Stimulated activated CD8-positive, alpha-beta memory T cell treated with anti-CD3 and anti-CD28 coated beads, Interleukin-4, amount 100 ng/mL, for 24 hours (primary cell): ENCODE measurements around the gene SMIM24.

Source experiments
- DNase-seq: peaks from one replicate; pipeline ENCODE4 v3.0.0-alpha.2; 2020; ENCODE audit warnings: low read depth

The SMIM24 gene

GRCh38 chr19:3474010-3474409, 6.3 kb downstream of the SMIM24 start:
- DNase-seq, result no peak

- peak; percentile 24 for DNase-seq
These were observed 8.2 kb downstream of the SMIM24 start for GRCh38 chr19:3471954-3472655.

- no peak for DNase-seq
These were observed 9.7 kb downstream of the SMIM24 start for GRCh38 chr19:3470500-3471128.

GRCh38 chr19:3469638-3470499, 10.5 kb downstream of the SMIM24 start:
- DNase-seq, result no peak

DNA sequence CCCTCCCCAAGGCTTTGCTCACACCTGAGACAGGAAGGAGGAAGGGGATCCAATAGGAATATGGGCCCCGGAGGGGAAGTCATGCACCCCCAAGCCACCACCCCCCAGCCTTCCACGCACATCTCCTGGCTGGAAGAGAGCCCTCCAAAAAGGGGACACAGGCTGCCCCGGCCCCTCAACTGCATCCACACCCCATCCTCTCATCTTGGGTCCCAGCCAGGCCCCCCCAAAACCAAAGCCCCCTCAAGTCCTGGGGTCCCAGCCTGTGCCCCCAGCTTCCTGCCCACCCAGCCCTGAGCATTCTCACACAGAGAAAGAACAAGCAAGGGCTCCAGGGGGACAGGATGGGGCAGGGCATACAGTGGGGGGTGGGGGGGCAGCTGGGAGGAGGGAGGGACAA, 12.1 kb downstream of the SMIM24 start:
- no peak for DNase-seq

DNA sequence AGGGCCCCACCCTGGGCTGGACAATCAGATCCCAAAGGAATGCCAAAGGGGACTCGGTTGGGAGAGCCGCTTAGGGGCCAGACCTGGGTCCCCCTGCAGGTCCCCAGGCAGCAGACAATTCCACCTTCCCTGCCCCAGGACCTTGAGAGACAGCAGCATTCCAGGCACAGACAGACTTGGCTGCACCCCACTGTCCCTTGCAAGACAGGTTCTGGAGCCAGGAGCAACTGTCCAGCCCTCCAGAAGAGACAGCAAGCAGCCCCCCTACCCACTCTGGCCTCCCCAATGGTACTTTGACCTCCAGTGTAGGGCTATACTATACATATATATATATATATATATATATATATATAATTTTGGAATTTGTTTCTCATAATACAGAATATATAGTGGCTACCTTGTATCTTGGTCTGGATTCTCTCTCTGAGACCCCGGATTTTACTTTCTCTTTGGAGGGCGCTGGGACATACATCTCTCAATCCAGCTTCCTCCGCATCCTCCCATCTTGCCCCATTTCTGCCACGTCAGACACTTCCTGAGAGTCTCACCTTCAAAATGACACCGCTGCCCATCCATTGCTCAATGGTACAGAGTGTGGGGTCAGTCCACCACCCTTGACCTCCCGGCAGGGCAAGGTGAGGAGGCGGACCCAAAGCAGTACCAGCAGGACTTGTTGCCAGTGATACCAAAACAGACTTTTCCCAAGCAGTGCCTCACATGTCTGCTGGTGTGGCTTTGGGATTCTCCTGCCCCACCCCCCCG, 12.7 kb downstream of the SMIM24 start:
- no peak for DNase-seq

DNA sequence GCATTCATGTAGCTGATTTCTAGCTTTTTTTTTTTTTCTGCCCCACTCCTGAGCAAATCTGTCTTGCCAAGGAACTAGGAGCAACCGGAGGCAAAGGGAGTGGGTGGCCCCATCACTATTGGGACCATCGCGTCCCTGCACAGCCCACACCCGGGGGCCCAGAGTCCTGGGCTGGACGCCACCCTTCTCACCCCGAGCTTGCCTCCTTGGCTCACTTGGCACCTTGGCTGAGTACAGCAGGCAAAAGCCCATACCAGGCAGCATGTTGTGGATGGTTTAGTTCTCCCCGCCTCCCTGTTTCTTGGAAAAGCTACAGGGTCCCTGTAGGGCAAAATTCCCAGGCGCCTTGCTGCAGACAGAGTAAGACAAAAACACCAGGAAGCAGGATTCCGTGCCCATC, 13.7 kb downstream of the SMIM24 start:
- no peak for DNase-seq

- no peak for DNase-seq
These were observed 14.8 kb downstream of the SMIM24 start for GRCh38 chr19:3465552-3465951.

DNA sequence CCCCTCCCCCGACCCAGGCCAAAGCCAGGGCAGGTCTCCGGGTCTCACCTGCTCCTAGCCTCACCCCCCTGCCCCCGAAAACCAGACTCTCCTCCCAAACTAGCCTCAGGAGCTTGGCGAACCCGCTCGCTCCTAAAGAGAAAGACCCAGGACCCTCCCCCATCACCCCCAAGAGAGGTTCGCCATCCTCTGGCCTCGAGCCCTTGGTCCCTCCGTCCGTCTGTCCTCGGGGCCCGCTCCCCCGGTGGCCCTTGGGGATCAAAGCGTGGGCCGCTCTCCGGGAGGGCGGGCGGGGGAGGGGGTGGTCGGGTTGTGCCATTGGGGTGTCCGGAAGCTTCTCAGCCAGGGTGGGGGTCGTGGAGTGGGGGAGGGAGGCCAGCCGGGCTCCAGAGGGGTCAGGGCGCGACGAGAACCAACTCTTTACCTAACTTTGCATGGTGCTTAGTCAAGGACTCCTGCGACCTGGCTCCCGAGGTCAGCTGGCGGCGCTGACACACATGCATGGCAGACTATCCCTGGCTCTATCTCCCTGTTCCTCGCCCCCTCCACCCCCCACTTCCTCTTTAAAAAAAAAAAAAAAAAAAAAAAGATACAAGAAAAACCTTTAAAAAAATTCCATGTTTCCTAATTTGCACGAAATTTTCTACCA, 15.6 kb downstream of the SMIM24 start:
- DNase-seq, result no peak

DNA sequence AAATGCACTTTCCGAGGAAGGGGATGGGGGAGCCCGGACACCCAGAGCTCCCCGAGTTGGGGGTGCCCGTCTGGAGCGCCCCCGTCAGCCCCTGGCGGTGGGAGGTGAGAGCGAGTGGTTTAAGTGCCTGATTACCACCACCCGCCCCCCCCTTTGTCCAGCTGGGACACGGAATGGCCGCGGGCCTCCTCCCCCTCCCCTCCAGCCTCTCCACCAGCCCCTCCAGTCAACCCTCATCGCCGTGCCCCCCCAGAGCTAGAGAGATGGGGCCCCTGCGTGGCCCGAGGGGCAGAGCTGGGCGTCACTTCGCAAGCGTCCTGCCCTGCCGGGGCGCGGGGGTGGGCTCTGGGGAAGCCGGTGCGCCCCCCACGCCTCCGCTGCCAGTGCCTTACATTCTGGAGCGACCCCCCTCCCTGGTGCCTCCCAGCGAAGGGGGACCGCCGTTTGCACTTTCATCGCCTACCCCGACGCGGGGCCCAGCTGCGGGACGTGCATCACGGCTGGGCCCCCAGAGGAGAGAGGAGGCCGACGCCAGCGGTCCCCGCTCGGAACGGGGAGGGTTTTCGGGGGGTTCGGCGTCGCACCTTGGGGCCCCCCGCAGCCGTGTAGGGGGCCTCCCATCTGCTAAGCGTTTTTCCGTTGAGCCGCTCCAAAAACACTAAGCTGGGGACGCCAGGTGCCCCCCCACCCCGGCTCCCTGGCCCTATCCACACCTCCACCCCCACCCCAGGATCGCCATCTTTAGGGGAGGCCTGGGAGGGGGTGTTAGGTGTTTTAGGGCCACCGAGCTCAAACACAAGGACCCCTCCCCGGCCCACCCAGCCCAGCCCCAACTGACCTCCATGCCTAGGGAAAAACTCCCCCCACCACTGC, 16.4 kb downstream of the SMIM24 start:
- no peak for DNase-seq

DNA sequence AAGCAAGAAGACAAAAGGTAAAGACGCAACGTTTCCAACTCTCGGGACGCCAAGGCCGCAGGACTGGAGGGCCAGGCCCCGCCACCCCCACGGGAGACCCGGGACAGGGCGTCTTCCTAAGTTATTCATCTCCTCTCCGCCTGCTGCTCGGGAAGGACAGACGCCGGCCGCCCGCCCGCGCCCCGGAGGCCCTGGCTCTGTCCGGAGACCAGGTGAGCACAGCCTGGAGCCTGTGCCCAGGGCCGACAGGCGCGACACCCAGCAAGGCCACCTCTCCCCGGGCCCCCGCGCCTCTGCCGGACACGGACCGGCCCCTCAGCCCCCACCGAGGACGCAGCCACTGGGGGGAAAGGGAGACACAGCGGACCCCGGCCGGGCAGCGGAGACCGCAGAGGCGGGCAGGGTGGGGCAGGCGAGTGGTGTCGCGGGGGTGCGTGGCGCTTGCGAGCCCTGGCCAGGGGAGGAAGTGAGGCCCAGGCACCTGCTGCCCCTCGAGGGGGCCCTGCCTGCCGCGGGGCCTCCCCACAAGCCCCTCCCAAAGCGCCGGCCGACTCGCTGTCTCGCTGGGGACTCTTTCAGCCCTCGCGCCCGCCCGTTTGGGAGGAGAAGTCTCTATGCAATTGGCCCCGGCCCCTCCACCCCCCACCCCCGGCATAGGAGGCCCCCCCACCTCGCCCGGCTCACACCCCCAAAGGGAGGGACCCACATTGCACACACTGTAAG, 17.2 kb downstream of the SMIM24 start:
- DNase-seq, result no peak

DNA sequence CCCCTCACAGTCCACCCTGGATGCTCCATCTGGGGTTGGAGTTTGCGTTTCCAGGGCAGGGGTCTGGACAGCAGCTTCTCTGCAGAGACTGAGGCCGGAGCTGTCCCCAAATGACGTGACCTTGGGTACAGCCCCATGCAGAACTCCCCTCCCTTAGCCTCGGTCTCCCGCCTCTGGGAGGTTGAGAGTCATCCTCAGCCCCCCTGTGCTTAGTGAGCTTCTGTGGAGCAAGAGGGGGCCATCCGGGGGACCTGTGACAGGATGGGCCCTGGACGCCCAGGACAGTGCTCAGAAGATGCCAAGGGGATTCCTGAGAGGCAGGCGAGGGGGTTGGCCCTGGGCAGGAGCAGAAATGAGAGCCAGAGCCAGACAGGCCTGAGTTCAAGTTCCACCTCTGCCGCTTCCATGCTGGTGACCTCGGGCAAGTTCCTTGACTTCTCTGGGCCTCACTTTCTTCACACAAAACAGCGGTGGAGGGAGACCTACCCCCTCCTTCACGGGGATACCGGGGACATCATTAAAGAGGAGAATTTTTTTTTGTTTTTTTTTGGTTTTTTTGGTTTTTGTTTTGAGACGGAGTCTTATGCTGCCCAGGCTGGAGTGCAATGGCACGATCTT, 20.3 kb downstream of the SMIM24 start:
- DNase-seq, result no peak

DNA sequence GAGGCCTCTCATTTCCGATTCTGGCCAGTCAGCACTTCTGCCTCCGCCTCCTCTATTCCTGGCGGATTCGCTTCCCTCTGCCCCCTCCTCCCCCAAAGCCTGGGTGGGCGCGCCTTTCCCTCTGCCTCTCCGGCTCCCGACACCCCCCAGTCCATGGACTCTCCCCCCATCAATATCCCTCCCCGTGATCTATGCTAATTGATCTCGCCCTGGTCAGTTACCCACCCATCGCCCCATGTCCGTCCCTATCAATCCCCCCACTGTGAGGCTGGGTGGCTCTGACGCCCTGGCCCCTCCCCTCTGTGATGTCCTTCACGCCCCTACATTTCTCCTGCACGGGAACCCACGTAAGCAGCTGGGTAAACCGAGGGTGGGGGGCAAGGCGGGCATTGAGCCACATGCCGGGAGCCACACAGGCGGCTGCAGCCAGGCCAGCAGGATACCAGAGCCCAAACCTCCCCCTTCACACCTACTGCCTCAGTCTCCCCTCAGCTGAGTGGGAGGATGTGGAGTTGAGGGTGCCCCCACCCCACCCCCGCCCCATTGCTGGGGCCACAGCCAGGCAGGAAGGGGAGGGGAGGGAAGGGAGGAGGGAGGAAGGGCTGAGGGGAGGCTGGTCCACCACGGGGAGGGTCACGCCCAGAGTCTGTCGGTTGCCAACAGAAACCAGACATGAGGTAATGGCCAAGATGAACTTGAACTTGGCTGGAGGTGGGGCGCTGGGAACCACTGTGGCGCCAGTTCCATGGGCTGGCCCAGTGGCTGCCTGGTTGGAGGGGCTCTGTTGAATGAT, 21.0 kb downstream of the SMIM24 start:
- no peak for DNase-seq

- no peak for DNase-seq
These were observed 21.9 kb downstream of the SMIM24 start for GRCh38 chr19:3458229-3459088.

DNA sequence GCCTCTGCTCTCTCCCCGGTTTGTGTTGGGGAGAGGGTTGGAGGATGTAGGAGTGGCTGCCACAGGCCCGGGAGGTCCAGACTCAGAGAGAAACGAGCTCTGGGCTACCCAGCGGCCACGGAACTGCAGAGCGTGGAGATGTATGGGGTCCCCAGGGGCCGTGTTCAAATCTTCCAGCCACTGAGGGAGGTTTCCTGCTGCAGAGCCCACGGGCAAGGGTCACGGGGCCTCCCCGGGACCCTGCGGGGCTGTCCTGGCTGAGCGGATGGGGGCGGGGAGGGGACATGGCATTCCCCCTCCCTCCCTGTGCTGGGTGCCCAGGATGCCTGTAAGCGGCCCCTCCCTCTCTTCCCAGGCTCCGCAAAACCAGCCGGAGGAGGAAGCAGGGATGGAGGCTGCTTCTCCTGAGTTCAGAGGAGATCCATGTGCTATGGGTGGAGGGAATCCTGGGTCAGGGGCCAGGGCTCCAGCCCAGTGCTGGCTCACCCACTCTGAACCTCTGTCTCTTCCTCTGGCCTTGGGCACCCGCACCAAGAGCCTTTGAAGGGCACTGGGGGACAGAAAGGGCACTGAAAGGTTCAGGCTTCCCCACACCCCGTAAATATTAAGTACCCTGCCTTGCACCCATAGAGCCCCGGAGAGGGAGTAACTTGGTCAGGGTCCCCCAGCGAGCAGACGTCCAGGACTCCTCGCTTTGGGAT, 22.6 kb downstream of the SMIM24 start:
- DNase-seq, result no peak

- DNase-seq, result no peak
These were observed 23.3 kb downstream of the SMIM24 start for GRCh38 chr19:3456925-3457527.
